Fibroblast of lung (primary cell): ENCODE results near the gene MB.

ENCODE experiments used
- CTCF ChIP-seq, 2 donors: IDR thresholded peaks in 1 of 2; conservative IDR thresholded peaks in 1 of 2; 1 replicate in 1 of 2; 2 replicates in 1 of 2; pipeline ENCODE4 v1.5.1; 2011 to 2012; ENCODE audit warnings: low read length in 2 of 2, control low read depth in 1 of 2, inconsistent platforms in 1 of 2, low read depth in 1 of 2, mild to moderate bottlenecking in 1 of 2
- EZH2 ChIP-seq: IDR thresholded peaks from 2 replicates; pipeline ENCODE4 v1.5.1; 2012; ENCODE audit warnings: low read length, control low read depth, mild to moderate bottlenecking; ENCODE audit errors: missing control alignments

DNA sequence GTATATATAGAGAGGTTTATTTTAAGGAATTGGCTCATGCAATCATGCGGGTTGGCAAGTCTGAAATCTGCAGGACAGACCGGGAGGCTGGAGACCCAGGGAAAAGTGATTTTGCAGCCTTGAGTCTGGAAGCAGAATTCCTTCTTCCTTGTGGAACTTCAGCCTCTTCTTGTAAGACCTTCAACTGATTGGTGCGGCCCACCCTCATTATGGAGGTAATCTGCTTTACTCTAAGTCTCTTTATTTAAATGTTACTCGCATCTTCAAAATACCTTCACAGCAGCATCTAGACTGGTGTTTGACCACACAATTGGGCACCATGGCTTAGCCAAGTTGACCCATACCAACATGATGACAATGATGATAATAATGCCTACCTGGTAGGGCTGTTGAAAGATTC lies 17.8 kb downstream of the MB start:
- TF ChIP-seq CTCF (conservative IDR thresholded peaks at IDR 0.05 in 1 of 2, IDR thresholded peaks at IDR 0.05 in 1 of 2; ENCODE audit: low read depth in 1 of 2, low read length in 2 of 2): no peak
- no peak for TF ChIP-seq EZH2
